DND-41 (cell line): ENCODE results near the gene ZNF530.

ENCODE experiments used
- ATAC-seq: fragments of 200-7000 bp; cut with Tn5 transposase; 3 replicates; pipeline ENCODE4 v1.9.1; 2021; ENCODE audit warnings: low read depth; ENCODE audit not compliant: insufficient read depth
- DNase-seq: peaks from one replicate; pipeline ENCODE4 v3.0.0-alpha.2; 2020
- H2AFZ ChIP-seq: 2 replicates; pipeline ENCODE4 v1.6.0; 2012; ENCODE audit warnings: low read depth, low read length
- H3K27ac ChIP-seq: 2 replicates; pipeline ENCODE4 v1.5.1; 2012; ENCODE audit warnings: low read length, inconsistent platforms
- H3K27me3 ChIP-seq: fragments of 200-600 bp; sonication (generic); 2 replicates; pipeline ENCODE4 v1.6.0; 2012; ENCODE audit warnings: low read length, mild to moderate bottlenecking, inconsistent platforms; ENCODE audit not compliant: insufficient read depth, poor library complexity
- H3K36me3 ChIP-seq: 2 replicates; pipeline ENCODE4 v1.5.1; 2012; ENCODE audit warnings: low read length, inconsistent platforms; ENCODE audit not compliant: insufficient read depth
- H3K4me1 ChIP-seq: 2 replicates; pipeline ENCODE4 v1.5.1; 2012; ENCODE audit warnings: mild to moderate bottlenecking, low read length; ENCODE audit not compliant: insufficient read depth
- H3K4me2 ChIP-seq: 2 replicates; pipeline ENCODE4 v1.6.0; 2012; ENCODE audit warnings: mild to moderate bottlenecking, moderate library complexity, low read length, inconsistent platforms; ENCODE audit not compliant: insufficient read depth
- H3K4me3 ChIP-seq, 2 experiments: fragments of 200-600 bp in 1 of 2; shearing (Covaris generic) in 1 of 2; 2 replicates each; pipeline ENCODE4 v1.5.1; 2012 to 2016; ENCODE audit warnings: inconsistent platforms in 2 of 2, low read length in 2 of 2, mild to moderate bottlenecking in 2 of 2, low read depth in 1 of 2, moderate library complexity in 1 of 2
- H3K79me2 ChIP-seq: 2 replicates; pipeline ENCODE4 v1.6.0; 2012; ENCODE audit warnings: low read length, inconsistent platforms; ENCODE audit not compliant: insufficient read depth
- H3K9ac ChIP-seq: 2 replicates; pipeline ENCODE4 v1.6.0; 2012; ENCODE audit warnings: low read depth, mild to moderate bottlenecking, inconsistent platforms, low read length, moderate library complexity
- H3K9me3 ChIP-seq: 2 replicates; pipeline ENCODE4 v1.5.1; 2012; ENCODE audit warnings: low read length, moderate library complexity, mild to moderate bottlenecking, inconsistent platforms; ENCODE audit not compliant: insufficient read depth, severe bottlenecking
- H4K20me1 ChIP-seq: 2 replicates; pipeline ENCODE4 v1.6.0; 2012; ENCODE audit warnings: low read length; ENCODE audit not compliant: insufficient read depth
- EZH2 ChIP-seq: IDR thresholded peaks from 3 replicates; pipeline ENCODE4 v1.6.1; 2012; ENCODE audit warnings: borderline replicate concordance, low read depth, mild to moderate bottlenecking, moderate library complexity, low read length, inconsistent platforms; ENCODE audit not compliant: severe bottlenecking
- TF ChIP-seq, protein P1 (sequence below): IDR thresholded peaks from 2 replicates; pipeline ENCODE4 v1.5.1; 2012; ENCODE audit warnings: borderline replicate concordance, low read length, moderate library complexity, mild to moderate bottlenecking; ENCODE audit not compliant: poor library complexity, severe bottlenecking; ENCODE audit errors: extremely low read depth

ZNF530 gene

DNA sequence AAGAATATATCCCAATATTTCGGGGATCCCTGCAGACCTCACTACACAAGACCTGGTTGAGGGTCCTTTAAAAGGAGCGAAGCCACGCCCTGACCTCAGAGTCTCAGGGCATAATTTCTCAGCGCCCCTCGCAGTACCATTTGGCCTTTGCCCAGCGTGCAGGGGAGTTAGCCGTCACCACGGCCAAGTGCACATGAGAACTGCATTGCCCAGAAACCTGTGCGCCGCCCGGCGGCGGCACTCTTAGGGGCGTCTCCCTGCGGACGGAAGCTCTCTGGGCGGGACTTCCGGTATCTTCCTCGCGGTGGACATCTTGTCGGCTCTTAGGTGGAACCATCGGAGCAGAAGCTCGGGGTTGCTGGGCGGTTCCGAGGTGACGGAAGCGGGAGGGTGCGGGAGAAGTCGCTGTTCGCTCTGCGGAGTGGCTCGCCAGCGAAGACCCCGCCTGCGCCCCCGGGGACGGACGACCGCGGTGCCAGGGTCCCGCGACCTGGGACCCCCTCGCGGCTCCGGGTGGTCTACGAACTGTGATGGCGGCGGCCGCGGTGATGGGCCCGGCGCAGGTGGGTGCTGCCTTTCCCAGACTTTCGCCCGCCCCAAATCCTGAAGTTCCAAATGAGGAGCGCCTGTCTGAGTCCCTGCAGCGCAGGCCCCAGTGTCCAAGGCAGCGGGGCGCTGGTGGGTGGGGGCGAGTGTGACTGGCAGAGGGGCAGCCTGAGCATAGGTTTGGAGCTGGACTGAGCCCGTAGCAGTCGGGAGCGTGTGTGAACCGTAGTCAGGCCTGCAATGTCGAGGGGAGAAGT lies 14.5 kb downstream of the ZNF530 start, which contains the start of gene ZNF134:
Gene ZNF134, plus strand, starts transcription at position 302 of the 803 bp plus-strand sequence. CDS start 5,227 bp downstream, outside the sequence.
- peak within 1 kb of the TSS; percentile 96 for H2AFZ ChIP-seq
- no peaks in the 10 kb centered on the region for H4K20me1 ChIP-seq
- H3K4me1 ChIP-seq: peaks cover 31% of the 10 kb centered on the region
- peak within 1 kb of the TSS; percentile 88 for H3K9ac ChIP-seq
- peak within 1 kb of the TSS; percentile 83 for H3K27ac ChIP-seq
- peaks cover 50% of the 10 kb centered on the region for H3K36me3 ChIP-seq
- ATAC-seq (peak; percentile 98), DNase-seq (peak; percentile 94)
- H3K4me3 ChIP-seq: peak within 1 kb of the TSS; percentile 82 to 97
- peaks cover 57% of the 10 kb centered on the region for H3K79me2 ChIP-seq
- H3K9me3 ChIP-seq: peaks cover 50% of the 10 kb centered on the region
- TF ChIP-seq EZH2: no peak
- no peaks in the 10 kb centered on the region for H3K27me3 ChIP-seq
- peak within 1 kb of the TSS; percentile 75 for H3K4me2 ChIP-seq

GRCh38 chr19:57615346-57615745 lies 15.7 kb downstream of the ZNF530 start:
- Histone ChIP-seq H4K20me1 (no peaks in the 10 kb centered on the region), H3K4me1 (peaks cover 31% of the 10 kb centered on the region), H3K4me2 (peak overlapping the region; percentile 75), H3K79me2 (peaks cover 69% of the 10 kb centered on the region), H3K9ac (no peak overlapping the region), H3K36me3 (peaks cover 62% of the 10 kb centered on the region), H2AFZ (no peak overlapping the region), H3K9me3 (peaks cover 60% of the 10 kb centered on the region), H3K4me3 (peak overlapping the region; percentile 82 to 97; a peak in 3 of 4 replicates), H3K27ac (no peak overlapping the region), H3K27me3 (no peaks in the 10 kb centered on the region)
- TF ChIP-seq, protein P1, sequence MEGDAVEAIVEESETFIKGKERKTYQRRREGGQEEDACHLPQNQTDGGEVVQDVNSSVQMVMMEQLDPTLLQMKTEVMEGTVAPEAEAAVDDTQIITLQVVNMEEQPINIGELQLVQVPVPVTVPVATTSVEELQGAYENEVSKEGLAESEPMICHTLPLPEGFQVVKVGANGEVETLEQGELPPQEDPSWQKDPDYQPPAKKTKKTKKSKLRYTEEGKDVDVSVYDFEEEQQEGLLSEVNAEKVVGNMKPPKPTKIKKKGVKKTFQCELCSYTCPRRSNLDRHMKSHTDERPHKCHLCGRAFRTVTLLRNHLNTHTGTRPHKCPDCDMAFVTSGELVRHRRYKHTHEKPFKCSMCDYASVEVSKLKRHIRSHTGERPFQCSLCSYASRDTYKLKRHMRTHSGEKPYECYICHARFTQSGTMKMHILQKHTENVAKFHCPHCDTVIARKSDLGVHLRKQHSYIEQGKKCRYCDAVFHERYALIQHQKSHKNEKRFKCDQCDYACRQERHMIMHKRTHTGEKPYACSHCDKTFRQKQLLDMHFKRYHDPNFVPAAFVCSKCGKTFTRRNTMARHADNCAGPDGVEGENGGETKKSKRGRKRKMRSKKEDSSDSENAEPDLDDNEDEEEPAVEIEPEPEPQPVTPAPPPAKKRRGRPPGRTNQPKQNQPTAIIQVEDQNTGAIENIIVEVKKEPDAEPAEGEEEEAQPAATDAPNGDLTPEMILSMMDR: no peak
- no peak for TF ChIP-seq EZH2
- DNase-seq (no peak), ATAC-seq (no peak)

DNA sequence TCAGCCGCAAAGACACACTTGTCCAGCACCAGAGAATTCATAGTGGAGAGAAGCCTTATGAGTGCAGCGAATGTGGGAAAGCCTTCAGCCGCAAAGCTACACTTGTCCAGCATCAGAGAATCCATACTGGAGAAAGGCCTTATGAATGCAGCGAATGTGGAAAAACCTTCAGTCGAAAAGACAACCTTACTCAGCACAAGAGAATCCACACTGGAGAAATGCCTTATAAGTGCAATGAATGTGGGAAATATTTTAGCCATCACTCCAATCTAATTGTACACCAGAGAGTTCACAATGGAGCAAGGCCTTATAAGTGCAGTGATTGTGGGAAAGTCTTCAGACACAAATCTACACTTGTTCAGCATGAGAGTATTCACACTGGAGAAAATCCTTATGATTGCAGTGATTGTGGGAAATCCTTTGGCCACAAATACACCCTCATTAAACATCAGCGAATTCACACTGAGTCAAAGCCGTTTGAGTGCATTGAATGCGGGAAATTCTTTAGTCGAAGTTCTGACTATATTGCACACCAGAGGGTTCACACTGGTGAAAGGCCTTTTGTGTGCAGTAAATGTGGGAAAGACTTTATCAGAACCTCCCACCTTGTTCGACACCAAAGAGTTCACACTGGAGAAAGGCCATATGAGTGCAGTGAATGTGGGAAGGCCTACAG lies 21.1 kb downstream of the ZNF530 start:
- H2AFZ ChIP-seq: no peak overlapping the region
- no peak for ATAC-seq
- no peaks in the 10 kb centered on the region for H4K20me1 ChIP-seq
- no peaks in the 10 kb centered on the region for H3K27me3 ChIP-seq
- no peak overlapping the region for H3K27ac ChIP-seq
- H3K9ac ChIP-seq: no peak overlapping the region
- no peak for DNase-seq
- peaks cover 89% of the 10 kb centered on the region for H3K36me3 ChIP-seq
- peaks cover 73% of the 10 kb centered on the region for H3K9me3 ChIP-seq
- TF ChIP-seq EZH2: no peak
- TF ChIP-seq, protein P1: no peak
- H3K4me2 ChIP-seq: no peak overlapping the region
- peaks cover 71% of the 10 kb centered on the region for H3K79me2 ChIP-seq
- peak overlapping the region in 1 of 2 experiments; percentile 23; a peak in 1 of 4 replicates for H3K4me3 ChIP-seq
- peaks cover 9% of the 10 kb centered on the region for H3K4me1 ChIP-seq

DNA sequence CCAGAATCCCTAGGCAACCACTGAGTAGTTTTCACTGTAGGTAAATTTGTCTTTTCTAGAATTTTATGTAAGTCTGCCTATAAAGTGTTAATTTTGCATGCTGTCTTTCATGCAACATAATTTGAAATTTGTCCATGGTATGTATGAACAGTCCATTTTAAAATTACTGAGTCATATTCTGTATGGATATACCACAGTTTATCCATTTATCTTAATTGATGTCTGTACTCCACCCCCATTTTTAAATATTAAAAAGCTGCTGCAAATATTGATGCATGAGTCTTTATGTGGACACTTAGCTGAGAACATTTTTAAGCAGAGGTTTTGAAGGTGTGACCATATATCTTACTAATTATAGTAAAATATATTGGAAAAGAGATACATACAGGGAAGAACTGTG lies 23.4 kb downstream of the ZNF530 start:
- H3K36me3 ChIP-seq: peaks cover 66% of the 10 kb centered on the region
- no peak overlapping the region for H3K4me2 ChIP-seq
- ATAC-seq: no peak
- H3K4me1 ChIP-seq: no peaks in the 10 kb centered on the region
- no peaks in the 10 kb centered on the region for H3K27me3 ChIP-seq
- no peak overlapping the region for H3K27ac ChIP-seq
- no peak for DNase-seq
- TF ChIP-seq, protein P1: no peak
- TF ChIP-seq EZH2: no peak
- peaks cover 49% of the 10 kb centered on the region for H3K79me2 ChIP-seq
- no peaks in the 10 kb centered on the region for H4K20me1 ChIP-seq
- H3K4me3 ChIP-seq: no peak overlapping the region
- H2AFZ ChIP-seq: no peak overlapping the region
- peaks cover 50% of the 10 kb centered on the region for H3K9me3 ChIP-seq
- no peak overlapping the region for H3K9ac ChIP-seq
